Brain pericyte (primary cell): ENCODE results near the gene SPR.

Source experiments
- DNase-seq: peaks from one replicate; pipeline ENCODE4 v3.0.0-alpha.2; 2012; ENCODE audit warnings: low read depth, low spot score

Gene SPR

GRCh38 chr2:72915320-72915906 lies 28.2 kb downstream of the SPR start:
- no peak for DNase-seq

GRCh38 chr2:72915907-72916742 lies 28.9 kb downstream of the SPR start:
- DNase-seq: no peak

- DNase-seq: no peak
Observed at GRCh38 chr2:72916743-72917137, 29.5 kb downstream of the SPR start.

- DNase-seq: no peak
Observed at GRCh38 chr2:72917138-72917876, 30.1 kb downstream of the SPR start, which contains the start of gene EMX1. Gene EMX1 (plus strand): TSS chr2:72917519. CDS start chr2:72917853, 334 bp downstream.

GRCh38 chr2:72917877-72918553 lies 30.8 kb downstream of the SPR start:
- DNase-seq: no peak

GRCh38 chr2:72919414-72920317 lies 32.5 kb downstream of the SPR start:
- no peak for DNase-seq

- DNase-seq: no peak
Observed at GRCh38 chr2:72920318-72921087, 33.3 kb downstream of the SPR start.

- no peak for DNase-seq
Observed at GRCh38 chr2:72921088-72921851, 34.1 kb downstream of the SPR start.

- no peak for DNase-seq
Observed at GRCh38 chr2:72921853-72922252, 34.6 kb downstream of the SPR start.

- no peak for DNase-seq
Observed at GRCh38 chr2:72923833-72924352, 36.7 kb downstream of the SPR start.

GRCh38 chr2:72924353-72925240 lies 37.4 kb downstream of the SPR start:
- no peak for DNase-seq

- DNase-seq: no peak
Observed at GRCh38 chr2:72925328-72925943, 38.2 kb downstream of the SPR start.

GRCh38 chr2:72926368-72926767 lies 39.2 kb downstream of the SPR start:
- no peak for DNase-seq

DNA sequence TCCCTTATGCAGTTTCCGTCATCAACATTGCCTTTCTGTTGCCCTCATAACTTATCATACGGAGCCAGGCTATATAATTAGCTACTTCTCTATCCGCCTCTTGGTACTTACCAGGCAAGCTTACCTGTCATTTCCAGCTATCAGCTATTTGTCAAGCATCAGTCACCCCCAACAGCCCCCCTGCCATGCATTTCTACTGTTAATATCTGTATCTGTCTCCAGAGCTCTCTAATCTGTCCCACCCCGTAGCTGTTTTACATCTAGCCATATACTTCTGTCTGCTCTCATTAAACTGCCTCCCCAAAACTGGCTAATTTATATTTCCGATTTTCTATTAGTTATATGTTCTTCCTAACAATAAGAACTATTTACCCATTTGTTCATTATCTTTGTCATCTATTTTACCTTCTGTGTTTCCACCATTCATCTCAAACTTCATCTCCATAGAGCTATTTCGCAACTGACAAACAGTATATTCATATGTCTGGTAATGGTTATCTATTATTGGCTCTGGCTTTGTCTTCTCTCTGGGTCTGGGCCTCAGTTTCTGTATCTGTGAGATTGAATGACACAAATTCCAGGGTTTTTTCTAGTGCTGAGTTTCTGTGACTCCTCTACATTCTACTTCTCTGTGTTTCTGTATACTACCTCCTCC lies 39.7 kb downstream of the SPR start:
- no peak for DNase-seq

DNA sequence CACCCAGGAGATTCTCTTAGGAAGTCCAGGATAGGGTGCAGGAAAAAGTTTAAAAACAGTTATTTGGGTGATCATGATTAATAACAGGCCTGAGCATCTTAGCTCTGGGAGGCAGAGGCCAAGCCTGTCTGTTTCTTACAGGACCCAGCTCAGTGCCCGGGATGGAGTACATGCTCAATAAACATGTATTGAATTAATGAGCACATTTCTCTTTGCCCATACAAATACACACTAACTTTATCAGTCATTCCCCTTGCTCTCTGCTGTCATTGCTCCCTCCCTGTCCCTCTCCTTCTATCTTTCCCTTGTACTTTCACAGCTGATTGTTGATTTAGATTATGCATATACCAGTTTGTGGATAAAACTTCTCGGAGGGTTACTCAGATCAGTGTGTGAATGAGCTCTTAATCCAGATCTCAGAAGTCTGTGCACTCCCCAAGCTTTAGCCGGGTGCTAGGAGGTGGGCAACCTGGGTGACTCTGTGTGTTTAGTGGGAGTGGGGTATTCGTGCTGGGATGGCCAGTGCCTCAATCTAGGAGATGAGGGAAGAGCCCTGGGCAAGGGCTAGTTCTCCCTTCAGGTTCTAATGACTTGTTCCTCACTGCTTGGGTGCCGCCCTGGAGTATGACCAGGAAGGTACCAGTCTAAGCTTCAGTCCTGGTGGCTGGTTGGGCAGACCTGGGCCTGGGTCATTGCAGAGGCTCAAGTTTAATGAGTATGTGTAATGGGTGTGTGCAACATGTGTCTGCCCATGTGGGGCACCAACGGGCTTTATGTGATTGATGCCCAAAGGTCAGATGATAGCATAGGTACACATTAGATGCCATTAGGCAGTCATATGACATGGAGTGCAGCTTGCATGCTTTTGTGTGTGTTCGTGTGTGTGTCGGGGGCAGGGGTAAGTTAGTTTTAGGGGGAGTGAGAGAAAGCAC lies 40.7 kb downstream of the SPR start:
- no peak for DNase-seq

DNA sequence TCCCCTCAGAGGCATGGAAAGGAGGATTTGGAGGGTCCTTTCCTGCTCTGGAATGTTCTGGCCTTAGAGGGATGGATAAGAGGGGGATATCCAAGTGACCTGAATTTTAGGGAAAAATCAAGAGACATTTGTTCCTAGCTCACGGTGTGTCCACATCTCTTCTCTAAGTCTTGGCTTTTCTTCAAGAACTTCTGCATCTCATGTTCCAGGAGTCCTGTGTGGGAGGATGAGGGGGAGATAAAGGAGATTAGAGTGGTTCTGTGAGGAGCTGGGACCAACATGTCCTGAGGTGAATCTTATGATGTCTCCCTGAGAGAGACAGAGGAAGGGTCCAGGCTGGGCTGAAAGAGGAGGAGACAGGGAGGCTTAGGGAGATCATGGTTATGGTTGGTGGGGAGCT lies 41.8 kb downstream of the SPR start:
- no peak for DNase-seq
